ENCODE results near the gene COMT.
A peak's percentile ranks its signal among the peaks of the same experiment; 100 is the strongest.

Gene COMT

GRCh38 chr22:19998991-19999820, 57.6 kb downstream of the COMT start:
- no peak for DNase-seq (ENCODE audit: low read depth, low spot score)
- no peak for TF ChIP-seq CTCF (IDR thresholded peaks at IDR 0.05; ENCODE audit: low read depth, low read length)
- in situ Hi-C loops (cut with HindIII; ENCODE audit: low sequenced_read_pairs): no loop called here
- no peak overlapping the region for H3K4me3 ChIP-seq (ENCODE audit: low read depth, low read length)

- in situ Hi-C loops (cut with HindIII; ENCODE audit: low sequenced_read_pairs): no loop called here
- no peak for DNase-seq (ENCODE audit: low read depth, low spot score)
- no peak for TF ChIP-seq CTCF (IDR thresholded peaks at IDR 0.05; ENCODE audit: low read depth, low read length)
Observed at GRCh38 chr22:20000246-20001081, 58.9 kb downstream of the COMT start.

GRCh38 chr22:20001082-20001638, 59.6 kb downstream of the COMT start:
- TF ChIP-seq CTCF (IDR thresholded peaks at IDR 0.05; ENCODE audit: low read depth, low read length): no peak
- H3K4me3 ChIP-seq (ENCODE audit: low read depth, low read length): no peak overlapping the region
- in situ Hi-C loops (cut with HindIII; ENCODE audit: low sequenced_read_pairs): no loop called here
- peak; percentile 58 for DNase-seq (ENCODE audit: low read depth, low spot score)

More at GRCh38 chr22:20000246-20001081, 58.9 kb downstream of the COMT start:
- no peak overlapping the region for H3K4me3 ChIP-seq (ENCODE audit: low read depth, low read length)

- no peak for DNase-seq (ENCODE audit: low read depth, low spot score)
- no peak for TF ChIP-seq CTCF (IDR thresholded peaks at IDR 0.05; ENCODE audit: low read depth, low read length)
- in situ Hi-C loops (cut with HindIII; ENCODE audit: low sequenced_read_pairs): no loop called here
- no peak overlapping the region for H3K4me3 ChIP-seq (ENCODE audit: low read depth, low read length)
Observed at GRCh38 chr22:20002128-20002527, 60.6 kb downstream of the COMT start.

GRCh38 chr22:20002636-20003035, 61.1 kb downstream of the COMT start:
- H3K4me3 ChIP-seq (ENCODE audit: low read depth, low read length): no peak overlapping the region
- no peak for DNase-seq (ENCODE audit: low read depth, low spot score)
- no peak for TF ChIP-seq CTCF (IDR thresholded peaks at IDR 0.05; ENCODE audit: low read depth, low read length)
- in situ Hi-C loops (cut with HindIII; ENCODE audit: low sequenced_read_pairs): no loop called here

- no peak for TF ChIP-seq CTCF (IDR thresholded peaks at IDR 0.05; ENCODE audit: low read depth, low read length)
- in situ Hi-C loops (cut with HindIII; ENCODE audit: low sequenced_read_pairs): no loop called here
- no peak overlapping the region for H3K4me3 ChIP-seq (ENCODE audit: low read depth, low read length)
- DNase-seq (ENCODE audit: low read depth, low spot score): no peak
Observed at GRCh38 chr22:20003304-20003703, 61.7 kb downstream of the COMT start.

All from astrocyte of the spinal cord (primary cell).